HepG2 (cell line): Measurements from ENCODE around the gene SYCP2L. TPM values are rescaled to one million over a fixed set of nuclear protein-coding genes. Genes with fewer than 3 reads are reported as not detected.

Source experiments
- AGO2 ChIP-seq: fragments of 200-400 bp; formaldehyde crosslinking; optimal IDR thresholded peaks from 2 replicates; pipeline ENCODE3; 2017; ENCODE audit warnings: mild to moderate bottlenecking, low read depth, low read length, moderate library complexity
- HMGA1 ChIP-seq: sonication (generic); formaldehyde crosslinking; conservative IDR thresholded peaks from 2 replicates; pipeline ENCODE4 v1.4.0; 2020; ENCODE audit warnings: missing genetic modification reagents
- JUNB ChIP-seq: sonication (generic); formaldehyde crosslinking; IDR thresholded peaks from 2 replicates; pipeline ENCODE4 v1.8.0; 2022; ENCODE audit warnings: missing genetic modification reagents, mild to moderate bottlenecking, borderline replicate concordance
- MLLT10 ChIP-seq: sonication (generic); formaldehyde crosslinking; IDR thresholded peaks from 2 replicates; pipeline ENCODE4 v1.4.0; 2020; ENCODE audit warnings: missing genetic modification reagents
- MXI1 ChIP-seq: IDR thresholded peaks from 3 replicates; pipeline ENCODE4 v1.6.1; 2012; ENCODE audit warnings: low read depth, low read length, inconsistent platforms, borderline replicate concordance
- NCOA2 ChIP-seq: sonication (generic); formaldehyde crosslinking; IDR thresholded peaks from 2 replicates; pipeline ENCODE4 v1.8.0; 2022; ENCODE audit warnings: inconsistent platforms
- NR2F1 ChIP-seq, 2 experiments: fragments of 450-650 bp in 1 of 2; formaldehyde crosslinking in 1 of 2; IDR thresholded peaks; 2 replicates each; pipeline versions ENCODE4 v1.5.0 to v1.6.1; 2016 to 2020; ENCODE audit warnings: mild to moderate bottlenecking in 1 of 2, missing compliant biosample characterization in 1 of 2, missing genetic modification reagents in 1 of 2, moderate library complexity in 1 of 2
- PLRG1 ChIP-seq: fragments of 450-650 bp; conservative IDR thresholded peaks from 2 replicates; pipeline ENCODE4 v1.6.1; 2016
- TCF7 ChIP-seq: sonication (generic); IDR thresholded peaks from 2 replicates; pipeline ENCODE4 v1.6.1; 2016; ENCODE audit warnings: antibody characterized with exemption, low read depth
- ZNF160 ChIP-seq: sonication (generic); formaldehyde crosslinking; IDR thresholded peaks from 2 replicates; pipeline ENCODE4 v1.8.0; 2022; ENCODE audit warnings: mild to moderate bottlenecking, inconsistent platforms, missing genetic modification reagents
- ZNF282 ChIP-seq: fragments of 450-650 bp; IDR thresholded peaks from 2 replicates; pipeline ENCODE4 v1.6.1; 2018; ENCODE audit not compliant: partially characterized antibody
- ZNF510 ChIP-seq: sonication (generic); formaldehyde crosslinking; IDR thresholded peaks from 2 replicates; pipeline ENCODE4 v1.4.0; 2020; ENCODE audit warnings: low read depth, mild to moderate bottlenecking, missing genetic modification reagents
- ZNF713 ChIP-seq: sonication (generic); formaldehyde crosslinking; IDR thresholded peaks from 2 replicates; pipeline ENCODE4 v1.4.0; 2020; ENCODE audit warnings: mild to moderate bottlenecking, missing genetic modification reagents
- polyA plus RNA-seq, 8 experiments: library from polyadenylated mRNA; depleted of rRNA in 3 of 8; stranded (reverse) in 7 of 8; unstranded in 1 of 8; fragments of >200 nt; fragmentation: Illumina TruSeq in 4 of 8; extraction: Trizol in 4 of 8; gene quantifications; 2 replicates each; pipeline versions ENCODE4 v1.2.1 to v1.2.3, GENCODE V29; 2011 to 2016; ENCODE audit warnings: low read depth in 4 of 8, missing spikeins in 1 of 8, mixed read lengths in 1 of 8; ENCODE audit not compliant: insufficient read depth in 1 of 8
- total RNA-seq, 5 experiments: library from RNA; depleted of rRNA; stranded (reverse); fragments of >200 nt; fragmentation: Illumina TruSeq; extraction: Trizol; gene quantifications; 2 replicates each; pipeline ENCODE4 v1.2.3, GENCODE V29; 2016; ENCODE audit warnings: low read depth in 1 of 5
- TF ChIP-seq, protein P1 (sequence below): sonication (generic); formaldehyde crosslinking; IDR thresholded peaks from 2 replicates; pipeline ENCODE4 v1.8.0; 2022; ENCODE audit warnings: mild to moderate bottlenecking, missing genetic modification reagents, moderate library complexity
- TF ChIP-seq, protein P2 (sequence below): sonication (generic); formaldehyde crosslinking; IDR thresholded peaks from 2 replicates; pipeline ENCODE4 v1.5.1; 2020; ENCODE audit warnings: mild to moderate bottlenecking, moderate library complexity, missing genetic modification reagents
- TF ChIP-seq, protein P3 (sequence below): sonication (generic); formaldehyde crosslinking; IDR thresholded peaks from 2 replicates; pipeline ENCODE4 v1.9.0; 2021; ENCODE audit warnings: missing genetic modification reagents, mild to moderate bottlenecking, borderline replicate concordance
- TF ChIP-seq, protein P4 (sequence below), 2 experiments: fragments of 450-650 bp in 1 of 2; sonication (generic) in 1 of 2; formaldehyde crosslinking; IDR thresholded peaks; 2 replicates each; pipeline versions ENCODE4 v1.5.0 to v1.8.0; 2020 to 2022; ENCODE audit warnings: mild to moderate bottlenecking in 1 of 2, missing genetic modification reagents in 1 of 2
- TF ChIP-seq, protein P5 (sequence below): sonication (generic); formaldehyde crosslinking; IDR thresholded peaks from 2 replicates; pipeline ENCODE4 v1.9.0; 2021; ENCODE audit warnings: mild to moderate bottlenecking, missing genetic modification reagents

SYCP2L gene
- total and polyA plus RNA-seq, 2 of the 13 experiments (the other 11 are each of a cell fraction or from before 2014, with no cell fraction given) = 0.22 to 0.54 TPM

DNA sequence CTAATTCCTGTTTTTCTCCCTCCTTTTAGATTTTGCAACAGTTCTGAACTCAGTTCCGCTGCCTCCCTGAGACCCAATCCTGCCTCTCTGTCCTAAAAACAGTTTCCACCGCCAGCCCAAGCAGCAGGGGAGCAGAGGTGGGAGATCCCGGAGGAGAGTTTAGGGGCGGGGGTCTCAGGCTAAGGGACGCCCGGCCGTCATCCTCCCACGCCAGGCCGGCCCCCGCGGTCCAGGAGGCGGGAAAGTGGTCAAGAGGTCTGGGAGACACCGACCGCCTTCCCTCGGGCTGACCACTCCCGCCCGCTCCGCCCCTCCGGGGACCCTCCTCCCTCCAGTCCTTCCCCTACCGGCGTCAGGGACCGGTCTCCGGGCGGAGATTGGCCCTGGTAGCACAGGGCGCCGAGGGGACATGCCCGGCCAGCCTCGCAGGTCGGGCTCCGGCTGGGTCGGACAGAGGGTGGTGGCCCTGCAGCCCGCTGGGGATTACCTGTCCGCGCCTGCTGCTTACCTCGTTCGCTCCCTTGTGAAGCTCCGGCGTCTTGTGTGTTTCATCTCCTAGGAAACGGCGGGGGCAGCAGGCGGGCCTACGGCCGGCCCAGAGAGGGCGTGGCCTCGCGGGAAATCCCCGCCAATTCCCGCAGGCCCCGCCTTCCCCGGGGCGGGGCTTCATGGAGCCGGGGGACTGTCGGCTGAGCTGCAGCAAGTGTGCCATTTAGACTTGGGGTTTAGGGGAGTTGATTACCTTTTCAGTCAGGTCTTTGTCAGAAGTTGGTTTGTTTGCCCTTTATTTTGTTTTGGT is 48.7 kb upstream of the SYCP2L start, which contains the start of gene MAK (continued):
- TF ChIP-seq, protein P1, sequence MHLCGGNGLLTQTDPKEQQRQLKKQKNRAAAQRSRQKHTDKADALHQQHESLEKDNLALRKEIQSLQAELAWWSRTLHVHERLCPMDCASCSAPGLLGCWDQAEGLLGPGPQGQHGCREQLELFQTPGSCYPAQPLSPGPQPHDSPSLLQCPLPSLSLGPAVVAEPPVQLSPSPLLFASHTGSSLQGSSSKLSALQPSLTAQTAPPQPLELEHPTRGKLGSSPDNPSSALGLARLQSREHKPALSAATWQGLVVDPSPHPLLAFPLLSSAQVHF = no peak
- TF ChIP-seq NCOA2 (CRISPR knock-in tag) (0 out of 2 replicates have a peak, but pooled peaks have one; percentile 15), ZNF160 (no peak), TCF7 (no peak), AGO2 (no peak), MLLT10 (no peak), ZNF510 (CRISPR knock-in tag) (no peak), PLRG1 (no peak), ZNF713 (0 out of 2 replicates have a peak, but pooled peaks have one; percentile 37), HMGA1 (CRISPR knock-in tag) (no peak), MXI1 (peak; percentile 85; the same call in 2 of the 3 replicates), ZNF282 (no peak), NR2F1 (CRISPR knock-in tag; IDR thresholded peaks at IDR 0.05) (no peak), JUNB (CRISPR knock-in tag) (no peak)
- TF ChIP-seq, protein P2, sequence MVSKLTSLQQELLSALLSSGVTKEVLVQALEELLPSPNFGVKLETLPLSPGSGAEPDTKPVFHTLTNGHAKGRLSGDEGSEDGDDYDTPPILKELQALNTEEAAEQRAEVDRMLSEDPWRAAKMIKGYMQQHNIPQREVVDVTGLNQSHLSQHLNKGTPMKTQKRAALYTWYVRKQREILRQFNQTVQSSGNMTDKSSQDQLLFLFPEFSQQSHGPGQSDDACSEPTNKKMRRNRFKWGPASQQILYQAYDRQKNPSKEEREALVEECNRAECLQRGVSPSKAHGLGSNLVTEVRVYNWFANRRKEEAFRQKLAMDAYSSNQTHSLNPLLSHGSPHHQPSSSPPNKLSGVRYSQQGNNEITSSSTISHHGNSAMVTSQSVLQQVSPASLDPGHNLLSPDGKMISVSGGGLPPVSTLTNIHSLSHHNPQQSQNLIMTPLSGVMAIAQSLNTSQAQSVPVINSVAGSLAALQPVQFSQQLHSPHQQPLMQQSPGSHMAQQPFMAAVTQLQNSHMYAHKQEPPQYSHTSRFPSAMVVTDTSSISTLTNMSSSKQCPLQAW (CRISPR knock-in tag) = peak; percentile 69; the same call in 1 of the 2 replicates
- TF ChIP-seq, protein P3, sequence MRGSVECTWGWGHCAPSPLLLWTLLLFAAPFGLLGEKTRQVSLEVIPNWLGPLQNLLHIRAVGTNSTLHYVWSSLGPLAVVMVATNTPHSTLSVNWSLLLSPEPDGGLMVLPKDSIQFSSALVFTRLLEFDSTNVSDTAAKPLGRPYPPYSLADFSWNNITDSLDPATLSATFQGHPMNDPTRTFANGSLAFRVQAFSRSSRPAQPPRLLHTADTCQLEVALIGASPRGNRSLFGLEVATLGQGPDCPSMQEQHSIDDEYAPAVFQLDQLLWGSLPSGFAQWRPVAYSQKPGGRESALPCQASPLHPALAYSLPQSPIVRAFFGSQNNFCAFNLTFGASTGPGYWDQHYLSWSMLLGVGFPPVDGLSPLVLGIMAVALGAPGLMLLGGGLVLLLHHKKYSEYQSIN (CRISPR knock-in tag) = no peak
- TF ChIP-seq, protein P4, sequence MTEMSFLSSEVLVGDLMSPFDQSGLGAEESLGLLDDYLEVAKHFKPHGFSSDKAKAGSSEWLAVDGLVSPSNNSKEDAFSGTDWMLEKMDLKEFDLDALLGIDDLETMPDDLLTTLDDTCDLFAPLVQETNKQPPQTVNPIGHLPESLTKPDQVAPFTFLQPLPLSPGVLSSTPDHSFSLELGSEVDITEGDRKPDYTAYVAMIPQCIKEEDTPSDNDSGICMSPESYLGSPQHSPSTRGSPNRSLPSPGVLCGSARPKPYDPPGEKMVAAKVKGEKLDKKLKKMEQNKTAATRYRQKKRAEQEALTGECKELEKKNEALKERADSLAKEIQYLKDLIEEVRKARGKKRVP (CRISPR knock-in tag; IDR thresholded peaks at IDR 0.05) = no peak
- TF ChIP-seq, protein P5, sequence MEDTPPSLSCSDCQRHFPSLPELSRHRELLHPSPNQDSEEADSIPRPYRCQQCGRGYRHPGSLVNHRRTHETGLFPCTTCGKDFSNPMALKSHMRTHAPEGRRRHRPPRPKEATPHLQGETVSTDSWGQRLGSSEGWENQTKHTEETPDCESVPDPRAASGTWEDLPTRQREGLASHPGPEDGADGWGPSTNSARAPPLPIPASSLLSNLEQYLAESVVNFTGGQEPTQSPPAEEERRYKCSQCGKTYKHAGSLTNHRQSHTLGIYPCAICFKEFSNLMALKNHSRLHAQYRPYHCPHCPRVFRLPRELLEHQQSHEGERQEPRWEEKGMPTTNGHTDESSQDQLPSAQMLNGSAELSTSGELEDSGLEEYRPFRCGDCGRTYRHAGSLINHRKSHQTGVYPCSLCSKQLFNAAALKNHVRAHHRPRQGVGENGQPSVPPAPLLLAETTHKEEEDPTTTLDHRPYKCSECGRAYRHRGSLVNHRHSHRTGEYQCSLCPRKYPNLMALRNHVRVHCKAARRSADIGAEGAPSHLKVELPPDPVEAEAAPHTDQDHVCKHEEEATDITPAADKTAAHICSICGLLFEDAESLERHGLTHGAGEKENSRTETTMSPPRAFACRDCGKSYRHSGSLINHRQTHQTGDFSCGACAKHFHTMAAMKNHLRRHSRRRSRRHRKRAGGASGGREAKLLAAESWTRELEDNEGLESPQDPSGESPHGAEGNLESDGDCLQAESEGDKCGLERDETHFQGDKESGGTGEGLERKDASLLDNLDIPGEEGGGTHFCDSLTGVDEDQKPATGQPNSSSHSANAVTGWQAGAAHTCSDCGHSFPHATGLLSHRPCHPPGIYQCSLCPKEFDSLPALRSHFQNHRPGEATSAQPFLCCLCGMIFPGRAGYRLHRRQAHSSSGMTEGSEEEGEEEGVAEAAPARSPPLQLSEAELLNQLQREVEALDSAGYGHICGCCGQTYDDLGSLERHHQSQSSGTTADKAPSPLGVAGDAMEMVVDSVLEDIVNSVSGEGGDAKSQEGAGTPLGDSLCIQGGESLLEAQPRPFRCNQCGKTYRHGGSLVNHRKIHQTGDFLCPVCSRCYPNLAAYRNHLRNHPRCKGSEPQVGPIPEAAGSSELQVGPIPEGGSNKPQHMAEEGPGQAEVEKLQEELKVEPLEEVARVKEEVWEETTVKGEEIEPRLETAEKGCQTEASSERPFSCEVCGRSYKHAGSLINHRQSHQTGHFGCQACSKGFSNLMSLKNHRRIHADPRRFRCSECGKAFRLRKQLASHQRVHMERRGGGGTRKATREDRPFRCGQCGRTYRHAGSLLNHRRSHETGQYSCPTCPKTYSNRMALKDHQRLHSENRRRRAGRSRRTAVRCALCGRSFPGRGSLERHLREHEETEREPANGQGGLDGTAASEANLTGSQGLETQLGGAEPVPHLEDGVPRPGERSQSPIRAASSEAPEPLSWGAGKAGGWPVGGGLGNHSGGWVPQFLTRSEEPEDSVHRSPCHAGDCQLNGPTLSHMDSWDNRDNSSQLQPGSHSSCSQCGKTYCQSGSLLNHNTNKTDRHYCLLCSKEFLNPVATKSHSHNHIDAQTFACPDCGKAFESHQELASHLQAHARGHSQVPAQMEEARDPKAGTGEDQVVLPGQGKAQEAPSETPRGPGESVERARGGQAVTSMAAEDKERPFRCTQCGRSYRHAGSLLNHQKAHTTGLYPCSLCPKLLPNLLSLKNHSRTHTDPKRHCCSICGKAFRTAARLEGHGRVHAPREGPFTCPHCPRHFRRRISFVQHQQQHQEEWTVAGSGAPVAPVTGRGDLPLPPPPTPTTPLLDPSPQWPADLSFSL (CRISPR knock-in tag) = no peak
